ENCODE measurements around the gene HOXB3. TPM values are rescaled to one million over a fixed set of nuclear protein-coding genes. Genes with fewer than 3 reads are reported as not detected.

Gene HOXB3
- total RNA-seq, 1 experiment from 2014 or later: not detected

GRCh38 chr17:48639136-48639535 is 49.1 kb upstream of the HOXB3 start:
- H3K14ac ChIP-seq (ENCODE audit: insufficient read depth, low read length): no peak overlapping the region
- no peaks in the 10 kb centered on the region for H3K23me2 ChIP-seq (ENCODE audit: insufficient read length, low read depth, low read length, poor library complexity, severe bottlenecking)
- H3K79me1 ChIP-seq (ENCODE audit: insufficient read depth, low read depth, low read length, poor library complexity, severe bottlenecking): no peaks in the 10 kb centered on the region
- Mint-ChIP-seq H3K27me3 (ENCODE audit: low read depth) (peaks cover 100% of the 10 kb centered on the region), H3K36me3 (ENCODE audit: insufficient read depth in 1 of 3, low read depth in 3 of 3) (no peaks in the 10 kb centered on the region; a peak in 1 of 7 replicates), H3K9me3 (peaks cover 0 to 9% of the 10 kb centered on the region in 2 experiments; a peak in 3 of 5 replicates), H3K4me1 (peaks cover 11 to 17% of the 10 kb centered on the region in 2 experiments), H3K4me3 (no peak overlapping the region), H3K27ac (no peak overlapping the region)
- no peak overlapping the region for H4K8ac ChIP-seq (replicated peaks; ENCODE audit: insufficient read length, low read depth, low read length)
- H3K27ac ChIP-seq (ENCODE audit: insufficient read length, low read depth, low read length): no peak overlapping the region
- H4K91ac ChIP-seq (ENCODE audit: insufficient read length, low read depth, low read length): no peak overlapping the region
- H3K4me2 ChIP-seq (ENCODE audit: insufficient read depth, insufficient read length, low read length): no peak overlapping the region
- H2AK5ac ChIP-seq (ENCODE audit: insufficient read length, low read length): no peak overlapping the region
- peaks cover 97% of the 10 kb centered on the region for H3K27me3 ChIP-seq (ENCODE audit: insufficient read depth, low read length)
- no peak overlapping the region for H2AFZ ChIP-seq (ENCODE audit: low read length)
- H4K5ac ChIP-seq (ENCODE audit: insufficient read length, low read depth, low read length): no peak overlapping the region
- no peak overlapping the region for H2BK20ac ChIP-seq (ENCODE audit: low read depth, low read length, poor library complexity, severe bottlenecking)
- DNase-seq: no peak
- no peak overlapping the region for H3T11ph ChIP-seq (ENCODE audit: low read length)
- no peak overlapping the region for H2BK15ac ChIP-seq (ENCODE audit: low read depth, low read length)
- H3K9ac ChIP-seq (ENCODE audit: extremely low read depth, insufficient read length, low read length): no peak overlapping the region
- no peak overlapping the region for H3K4ac ChIP-seq (ENCODE audit: low read depth, low read length)
- TF ChIP-seq CTCF (conservative IDR thresholded peaks at IDR 0.05): no peak
- no peak overlapping the region for H3K56ac ChIP-seq (ENCODE audit: insufficient read length, low read depth, low read length)
- WGBS (ENCODE audit: extremely low coverage, insufficient read length, low lambda C conversion rate): no CpG with 5 or more reads among the region's 5 CpGs
- H3K23ac ChIP-seq (ENCODE audit: insufficient read length, low read depth, low read length): no peak overlapping the region
- no peak overlapping the region for H2BK12ac ChIP-seq (ENCODE audit: insufficient read length, low read depth, low read length)
- H3K9me3 ChIP-seq (ENCODE audit: control insufficient read depth, low read depth, low read length): no peaks in the 10 kb centered on the region
- H2BK120ac ChIP-seq (ENCODE audit: low read depth, low read length, poor library complexity, severe bottlenecking): no peak overlapping the region
- H3K79me2 ChIP-seq (ENCODE audit: insufficient read depth, low read length): no peaks in the 10 kb centered on the region; the same call in 1 of the 2 replicates
- no peaks in the 10 kb centered on the region for H4K20me1 ChIP-seq (ENCODE audit: control insufficient read depth, insufficient read depth, insufficient read length)
- H2BK5ac ChIP-seq (ENCODE audit: insufficient read length, low read length): no peak overlapping the region
- no peak overlapping the region for H3K18ac ChIP-seq (ENCODE audit: insufficient read length, low read depth, low read length)
- no peaks in the 10 kb centered on the region for H3K4me1 ChIP-seq (ENCODE audit: insufficient read depth, low read length)
